Stimulated activated CD4-positive, alpha-beta T cell treated with anti-CD3 and anti-CD28 coated beads, Interleukin-15, amount 100 ng/mL, for 24 hours (primary cell): ENCODE measurements around the gene CDH24.
"Not testable (repeated sequence)": the region's sequence is repeated elsewhere in the genome, so short reads cannot be mapped to it uniquely, and the experiment has no call there.

ENCODE experiments used
- DNase-seq: peaks from one replicate; pipeline ENCODE4 v3.0.0-alpha.2; 2020

CDH24 gene

DNA sequence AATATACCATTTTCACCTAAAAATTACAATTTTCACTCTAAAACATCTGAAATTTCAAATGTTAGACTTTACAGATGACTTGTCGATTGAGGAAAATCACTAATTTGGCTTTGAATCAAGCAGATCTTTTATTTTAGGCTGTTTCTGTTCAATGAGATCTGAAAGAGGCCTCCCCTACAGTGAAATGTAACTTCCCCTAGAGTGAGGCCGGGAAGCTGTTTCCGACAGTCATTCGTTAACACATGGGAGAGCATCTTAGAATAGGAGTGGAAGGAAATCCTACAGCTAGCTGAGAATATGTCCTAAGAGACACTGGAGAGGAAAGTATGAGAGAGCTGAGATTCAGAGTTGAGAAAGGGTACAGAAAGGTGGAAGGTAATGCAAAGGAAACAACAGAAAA is 41.7 kb downstream of the CDH24 start:
- DNase-seq = no peak

DNA sequence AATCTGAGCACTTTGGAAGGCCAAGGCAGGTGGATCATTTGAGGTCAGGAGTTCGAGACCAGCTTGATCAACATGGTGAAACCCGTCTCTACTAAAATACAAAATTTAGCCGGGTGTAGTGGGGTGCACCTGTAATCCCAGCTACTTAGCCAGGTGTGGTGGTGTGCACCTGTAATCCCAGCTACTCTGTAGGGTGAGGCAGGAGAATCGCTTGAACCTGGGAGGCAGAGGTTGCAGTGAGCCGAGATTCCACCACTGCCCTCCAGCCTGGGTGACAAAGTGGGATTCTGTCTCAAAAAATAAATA is 43.6 kb downstream of the CDH24 start:
- DNase-seq = not testable (repeated sequence)

DNA sequence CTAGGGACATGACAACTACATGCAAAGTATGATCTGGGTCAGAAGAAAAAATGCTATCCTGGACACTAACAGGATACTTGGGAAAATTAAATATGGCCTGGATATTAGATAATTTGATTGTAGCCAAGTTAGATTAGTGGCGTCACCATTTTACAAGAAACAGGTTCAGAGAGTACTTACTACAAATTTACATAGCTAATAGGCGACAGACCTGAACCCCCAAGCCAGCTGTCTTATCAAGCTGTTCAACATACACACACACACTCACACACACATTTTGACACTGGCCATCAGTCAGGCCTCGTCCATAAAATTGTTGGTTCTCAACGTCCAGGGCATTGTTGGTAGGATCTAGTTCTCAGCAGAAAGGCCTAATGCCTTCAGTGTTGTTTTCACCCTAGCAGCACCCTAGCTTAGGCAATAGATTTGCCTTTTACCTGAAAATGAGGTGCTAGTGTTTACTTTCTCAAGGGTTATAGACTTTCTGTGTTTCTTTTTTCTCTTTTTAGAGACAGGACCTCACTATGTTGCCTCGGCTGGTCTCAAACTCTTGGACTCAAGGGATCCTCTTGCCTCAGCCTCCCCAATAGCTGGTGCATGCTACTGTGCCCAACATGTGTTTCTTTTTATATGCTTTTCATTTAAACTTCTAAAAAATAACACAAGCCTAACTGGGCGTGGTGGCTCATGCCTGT is 44.1 kb downstream of the CDH24 start:
- no peak for DNase-seq

DNA sequence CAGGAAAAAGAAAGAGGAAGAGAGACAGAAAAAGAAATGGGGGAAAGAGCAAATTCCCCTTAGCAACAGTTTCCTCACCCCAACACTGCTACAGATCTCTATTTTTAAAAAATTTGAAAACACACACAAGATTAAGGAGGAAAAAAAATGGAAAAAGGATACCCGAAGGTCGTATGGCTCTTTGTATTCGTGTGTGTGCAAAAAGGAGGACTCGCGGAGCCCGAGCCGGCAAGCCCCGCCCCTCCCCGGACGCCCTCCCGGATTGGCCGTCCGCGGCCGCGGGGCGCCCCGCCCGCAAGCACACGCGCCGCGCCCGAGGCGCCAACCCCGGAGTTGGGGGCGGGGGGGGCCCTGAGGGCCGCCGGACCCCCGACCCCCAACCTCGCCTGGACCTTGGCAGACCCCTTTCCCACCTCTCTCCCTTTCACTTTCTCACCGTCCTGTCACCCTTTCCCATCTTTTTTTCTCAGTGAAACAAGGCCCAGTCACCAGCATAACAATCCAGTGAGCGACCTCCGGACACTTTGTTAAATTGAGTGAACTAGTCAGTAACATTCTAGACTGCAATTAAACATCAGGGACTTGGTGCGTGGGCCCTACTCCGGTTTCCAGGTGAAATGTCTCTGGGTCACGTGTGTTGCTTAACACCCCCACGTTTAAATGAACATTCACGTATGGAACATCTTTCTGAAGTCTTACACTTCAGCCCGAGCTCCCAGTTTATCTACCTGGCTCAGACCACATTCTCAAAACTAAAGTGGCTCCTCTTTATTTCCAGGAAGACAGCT is 47.2 kb downstream of the CDH24 start, which contains the start of gene C14orf93:
C14orf93 (minus strand) TSS at position 205 of the 788 bp plus-strand sequence. CDS start 11,120 bp downstream, outside the sequence.
- DNase-seq = peak; percentile 92

DNA sequence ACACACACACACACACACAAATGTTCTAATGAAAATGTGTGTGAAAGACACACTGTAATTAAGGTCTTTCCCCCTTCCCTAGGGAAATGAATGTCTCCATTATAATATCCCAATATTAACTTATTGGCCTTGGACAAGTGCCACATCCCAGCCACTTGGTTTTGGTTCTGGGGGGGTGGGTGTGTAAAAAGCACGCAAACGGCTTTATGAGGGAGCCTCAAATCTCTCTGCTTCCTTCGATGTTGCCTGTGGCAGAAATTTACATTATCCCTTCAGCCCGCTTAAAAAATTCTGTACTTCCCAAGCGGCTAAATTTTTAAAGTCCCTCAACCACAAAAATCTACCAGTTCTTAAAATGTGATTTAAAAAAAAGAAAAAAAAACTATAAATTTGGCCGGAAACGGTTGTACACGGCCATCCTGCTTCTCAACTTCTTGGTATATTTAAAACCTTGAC is 47.8 kb downstream of the CDH24 start:
- no peak for DNase-seq

DNA sequence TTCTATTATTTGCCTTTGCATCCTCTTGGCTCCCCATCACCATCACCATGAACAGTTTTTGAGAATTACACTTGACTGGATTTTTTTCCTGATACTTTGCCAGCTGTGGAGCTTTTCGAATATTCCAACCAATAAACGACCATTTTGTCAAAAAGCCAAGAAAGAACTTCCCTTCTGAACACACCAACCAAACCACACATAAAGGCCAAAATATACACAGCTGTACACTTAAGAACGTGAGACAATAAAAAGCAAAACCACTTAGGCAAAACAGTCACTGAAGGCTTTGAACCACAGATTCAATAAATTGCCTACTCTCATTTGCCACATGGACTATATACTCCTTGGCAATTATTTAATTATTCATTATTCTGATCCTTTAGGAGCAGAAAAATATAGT is 48.5 kb downstream of the CDH24 start:
- DNase-seq = no peak

DNA sequence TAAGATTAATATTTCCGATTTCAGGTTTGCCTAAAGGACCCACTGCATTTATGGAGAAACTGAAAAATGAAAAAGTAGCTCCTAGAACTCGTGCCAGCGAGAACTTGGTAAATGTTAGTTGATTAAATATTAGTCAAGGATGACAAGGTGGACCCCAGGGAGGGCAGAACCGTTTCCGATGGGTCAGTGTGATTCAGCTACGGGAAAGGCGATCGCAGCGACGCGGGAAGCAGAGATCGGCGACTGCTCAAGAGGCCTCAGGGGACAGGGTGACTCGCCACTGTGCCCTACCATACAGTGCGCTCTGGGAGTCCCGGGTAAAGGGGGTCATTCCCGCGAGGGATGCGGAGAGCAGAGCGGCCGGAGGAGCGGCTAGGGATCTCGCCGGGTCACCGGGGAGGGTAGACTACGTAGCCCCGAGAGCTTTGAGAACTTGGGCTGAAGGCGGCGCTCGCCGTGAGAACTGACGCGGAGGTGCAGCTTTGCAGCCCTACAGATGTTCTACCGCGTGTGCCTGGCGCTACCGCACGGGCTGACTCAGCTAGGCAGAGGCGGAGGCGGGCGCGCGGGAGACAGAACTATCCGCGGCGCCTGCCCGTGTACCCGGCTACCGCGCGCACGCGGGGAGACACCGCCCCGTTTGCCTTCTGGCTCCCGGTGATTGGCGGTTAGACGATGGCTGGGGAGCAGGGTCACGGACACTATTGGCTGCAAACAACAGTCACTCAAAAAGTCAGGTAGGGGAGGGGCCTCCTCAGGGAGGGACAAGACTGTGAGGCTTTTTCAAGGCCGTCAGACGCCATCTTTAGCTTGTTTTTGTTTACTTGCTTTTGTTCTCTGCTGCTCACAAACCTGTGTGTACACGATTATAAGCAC is 50.5 kb downstream of the CDH24 start:
- DNase-seq = peak; percentile 98

DNA sequence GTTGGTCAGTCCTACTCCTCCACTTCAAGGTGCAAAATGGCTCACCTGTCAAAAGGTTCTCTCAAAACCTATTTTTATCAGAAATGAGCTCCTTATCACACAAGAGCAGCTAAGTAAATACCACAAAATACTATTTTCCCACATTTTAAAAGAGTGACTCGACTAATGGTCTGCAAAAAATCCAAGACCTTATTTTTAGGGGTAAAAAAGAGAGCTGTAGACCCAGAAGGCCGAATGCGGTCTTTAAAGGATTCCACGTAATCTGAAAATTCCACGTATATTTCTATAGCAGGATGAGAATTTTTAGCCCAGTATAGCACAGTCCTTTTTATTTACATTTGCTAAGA is 51.2 kb downstream of the CDH24 start:
- no peak for DNase-seq

DNA sequence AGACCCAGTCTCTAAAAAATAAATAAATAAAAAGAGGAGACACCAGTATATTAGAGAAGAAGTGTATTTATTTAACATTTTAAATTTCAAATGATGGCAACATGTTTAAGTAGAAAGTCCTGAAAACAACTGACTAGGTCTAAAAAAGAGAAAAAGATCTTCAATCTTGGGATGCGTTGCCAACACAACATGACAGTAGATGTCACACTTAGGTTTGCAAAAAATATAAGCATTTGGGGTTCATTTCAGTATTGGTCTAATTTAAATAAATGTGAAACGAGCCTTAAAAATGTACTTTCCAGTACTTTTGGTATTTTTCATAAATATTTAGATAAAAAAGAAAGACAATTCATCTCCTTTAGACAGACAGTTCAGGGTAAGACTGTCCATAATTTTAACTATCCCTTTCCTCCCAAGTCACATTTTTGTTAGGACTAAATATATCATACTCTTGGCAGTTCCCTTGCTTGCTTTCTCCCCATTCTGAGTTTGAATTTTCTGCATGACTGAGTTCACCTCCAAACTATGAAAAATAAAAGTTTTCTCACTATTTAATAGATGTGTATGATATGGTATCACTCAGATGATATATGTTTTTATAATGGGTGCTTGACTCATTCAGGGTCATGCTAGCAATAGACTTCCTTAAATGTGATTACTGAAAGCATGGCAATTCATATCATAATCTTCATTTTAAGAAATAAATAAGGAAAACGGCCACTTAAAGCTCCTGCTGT is 51.7 kb downstream of the CDH24 start:
- no peak for DNase-seq

DNA sequence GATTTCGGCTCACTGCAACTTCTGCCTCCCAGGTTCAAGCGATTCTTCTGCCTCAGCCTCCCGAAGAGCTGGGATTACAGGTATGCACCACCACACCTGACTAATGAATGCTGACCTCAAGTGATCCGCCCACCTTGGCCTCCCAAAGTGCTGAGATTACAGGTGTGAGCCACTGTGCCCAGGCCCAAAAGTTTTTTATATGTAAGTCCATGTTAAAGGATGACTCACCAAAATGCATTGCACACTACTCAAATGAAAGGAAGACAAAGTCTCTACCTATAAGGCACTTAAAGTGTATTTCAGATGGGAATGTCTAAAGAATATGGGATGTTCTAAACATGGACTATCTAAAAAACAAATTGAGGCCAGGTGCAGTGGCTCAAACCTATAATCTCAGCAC is 53.0 kb downstream of the CDH24 start:
- DNase-seq = not testable (repeated sequence)

DNA sequence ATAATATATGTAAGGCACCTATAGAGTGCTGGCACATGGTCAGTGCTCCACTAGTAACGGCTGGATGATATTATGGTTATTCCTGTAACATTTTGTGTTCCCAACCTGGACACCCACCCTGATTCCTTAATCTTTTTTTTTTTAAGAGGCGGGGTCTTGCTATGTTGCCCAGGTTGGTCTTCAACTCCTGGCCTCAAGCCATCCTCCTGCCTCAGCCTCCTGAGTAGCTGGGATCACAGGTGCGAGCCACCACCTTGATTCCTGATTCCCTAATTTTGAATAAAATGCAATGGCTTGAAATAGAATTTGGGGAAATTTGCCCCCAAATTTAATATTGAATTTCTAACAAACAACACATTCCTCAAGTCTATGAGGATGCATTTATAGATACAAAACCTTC is 54.7 kb downstream of the CDH24 start:
- no peak for DNase-seq

DNA sequence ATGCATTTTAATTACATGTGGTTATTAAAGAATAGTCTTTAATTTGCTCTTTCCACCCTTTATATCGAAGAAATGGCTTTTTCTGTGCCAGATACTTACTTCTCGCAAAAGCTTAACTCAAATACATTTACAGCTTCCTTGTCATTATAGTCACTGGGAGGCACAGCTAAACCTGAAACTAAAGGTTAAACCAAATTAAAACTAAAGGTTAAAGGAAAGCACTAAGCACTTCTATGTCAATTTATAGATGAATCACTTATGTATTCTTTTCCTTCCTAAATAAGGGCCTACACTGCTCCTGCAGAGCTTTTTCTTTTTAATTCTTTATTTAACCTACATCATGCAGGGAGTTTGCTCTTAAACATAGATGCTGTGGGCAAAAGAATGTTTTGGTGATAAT is 56.5 kb downstream of the CDH24 start:
- DNase-seq = no peak

DNA sequence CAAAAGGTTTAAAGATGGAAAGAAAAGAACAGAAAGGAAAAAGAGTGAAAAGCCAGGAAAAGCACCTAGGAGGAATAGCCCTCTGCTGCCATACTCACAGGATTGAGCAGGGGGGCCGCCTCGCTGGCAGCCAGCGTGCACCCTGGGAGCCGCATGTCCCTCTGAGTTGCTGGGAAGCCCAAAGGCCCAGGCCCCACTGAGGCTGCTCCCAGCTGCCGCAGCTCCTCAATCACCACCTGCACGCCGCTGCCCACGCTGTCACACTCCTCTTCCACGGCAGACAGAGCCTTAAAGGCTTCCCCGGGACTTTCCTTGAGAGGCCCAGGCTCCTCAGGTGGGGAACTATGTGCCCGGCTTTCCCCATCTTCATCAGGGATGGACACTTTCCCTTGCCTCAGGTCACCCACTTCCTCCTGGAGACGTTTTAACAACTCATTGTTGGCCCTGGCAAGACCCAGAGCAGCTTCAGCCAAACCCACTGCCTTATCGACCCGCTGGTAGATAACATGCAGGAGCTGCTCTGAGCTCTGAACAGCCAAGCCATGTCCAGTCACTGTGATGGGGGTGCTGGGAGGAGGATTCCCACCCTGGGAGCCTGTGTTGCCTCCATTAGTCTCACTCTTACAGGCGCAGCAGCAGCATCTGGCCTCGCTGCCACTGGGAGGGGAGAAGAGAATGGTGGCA is 58.8 kb downstream of the CDH24 start:
- DNase-seq = no peak

DNA sequence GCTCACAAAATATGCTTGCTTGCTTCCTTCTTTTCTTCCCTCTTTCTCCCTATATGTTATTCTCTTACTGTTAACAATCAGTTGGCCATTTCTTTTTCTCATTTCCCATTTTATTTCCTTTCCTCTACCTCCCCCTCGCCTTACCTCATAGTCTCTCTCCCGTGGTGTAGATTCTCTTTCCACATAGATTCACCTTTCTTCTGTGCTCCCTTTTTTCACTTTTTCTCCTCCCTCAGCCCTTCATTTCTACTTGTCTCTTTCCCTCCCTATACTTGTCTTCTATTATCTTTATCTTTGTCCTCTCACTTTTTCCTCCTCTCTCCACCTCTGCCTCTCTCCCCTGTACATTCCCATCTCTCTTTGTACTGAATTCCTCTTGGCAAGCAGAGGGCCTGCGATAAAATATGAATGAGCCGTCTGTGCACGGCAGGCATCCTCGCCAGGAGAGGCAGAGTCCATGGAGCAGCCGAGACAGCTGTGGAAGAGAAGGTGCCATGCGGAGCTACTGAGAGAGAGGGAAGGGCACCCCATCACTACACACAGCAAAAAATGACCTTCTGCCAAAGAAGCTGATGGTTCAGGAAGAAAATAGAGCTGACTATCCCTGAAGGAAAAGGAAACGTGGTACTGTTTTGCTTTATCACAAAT is 59.5 kb downstream of the CDH24 start:
- DNase-seq = no peak
